Activated CD8-positive, alpha-beta T cell treated with anti-CD3 and anti-CD28 coated beads for 36 hours (primary cell): ENCODE results near the gene CLIP1. TPM values are rescaled to one million over a fixed set of nuclear protein-coding genes. Genes with fewer than 3 reads are reported as not detected.
A peak's percentile ranks its signal among the peaks of the same experiment; 100 is the strongest.

ENCODE experiments used
- ATAC-seq: fragments of 200-7000 bp; cut with Tn5 transposase; one replicate; pipeline ENCODE4 v1.10.0; 2021; ENCODE audit warnings: mild to moderate bottlenecking, moderate library complexity
- CTCF ChIA-PET: fragments of 350-600 bp; sonication (Branson Sonifier 250); formaldehyde crosslinking; loops from one replicate; lab custom pipeline; 2021; ENCODE audit warnings: antibody characterized with exemption; lab: Charles Lee
- POLR2A ChIA-PET: fragments of 350-600 bp; sonication (Branson Sonifier 250); formaldehyde crosslinking; loops from one replicate; lab custom pipeline; 2021; ENCODE audit warnings: antibody characterized with exemption; lab: Charles Lee
- DNase-seq: peaks from one replicate; pipeline ENCODE4 v3.0.0-alpha.2; 2020
- H3K27ac Mint-ChIP-seq: one replicate; pipeline ENCODE4 v1.8.0; 2021; ENCODE audit warnings: mild to moderate bottlenecking, mixed read lengths
- H3K27me3 Mint-ChIP-seq: one replicate; pipeline ENCODE4 v1.8.0; 2021; ENCODE audit warnings: mixed read lengths
- H3K36me3 Mint-ChIP-seq: one replicate; pipeline ENCODE4 v1.8.0; 2021; ENCODE audit warnings: low read depth, mixed read lengths
- H3K4me1 Mint-ChIP-seq: one replicate; pipeline ENCODE4 v1.8.0; 2021; ENCODE audit warnings: low read depth, mixed read lengths
- H3K4me3 Mint-ChIP-seq: one replicate; pipeline ENCODE4 v1.8.0; 2021; ENCODE audit warnings: mild to moderate bottlenecking, moderate library complexity, mixed read lengths
- H3K9me3 Mint-ChIP-seq: one replicate; pipeline ENCODE4 v1.8.0; 2021; ENCODE audit warnings: mixed read lengths
- CTCF ChIP-seq: fragments of 200-600 bp; IDR thresholded peaks from one replicate; pipeline ENCODE4 v1.8.0; 2022; ENCODE audit warnings: antibody characterized with exemption, mild to moderate bottlenecking
- intact Hi-C: fragments of 100-400 bp; cut with micrococcal nuclease; formaldehyde crosslinking; loops from one replicate; pipeline ENCODE4 v1.10.0; 2022
- total RNA-seq, 2 experiments: library from RNA; stranded (reverse); gene quantifications; one replicate each; pipeline ENCODE4 v1.2.3, GENCODE V29; 2021

Gene CLIP1
- total RNA-seq, 2 experiments from 2014 or later: 29.4 to 32.4 TPM

DNA sequence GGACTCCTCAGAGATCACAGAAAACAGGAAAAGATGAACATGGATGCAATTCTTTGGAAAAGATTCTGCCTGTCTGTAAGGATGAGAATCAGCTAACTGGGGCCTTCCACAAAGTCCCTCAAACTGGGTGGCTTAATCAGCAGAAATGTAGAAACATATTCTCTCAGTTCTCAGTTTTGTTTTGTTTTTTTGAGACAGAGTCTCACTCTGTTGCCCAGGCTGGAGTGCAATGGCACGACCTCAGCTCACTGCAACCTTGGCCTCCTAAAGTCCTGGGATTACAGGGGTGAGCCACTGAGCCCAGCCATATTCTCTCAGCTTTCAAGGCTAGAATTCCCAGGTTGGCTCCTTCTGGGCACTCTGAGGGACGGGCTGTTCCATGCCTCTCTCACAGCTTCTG is 38.2 kb upstream of the CLIP1 start:
- CTCF ChIA-PET: interaction anchor here (3.6 kb wide), 1 partner anchor 11 kb away, joined by 28 read pairs; no protein-coding TSS in a partner anchor
- peaks cover 3% of the 10 kb centered on the region for H3K4me1 Mint-ChIP-seq
- ATAC-seq (no peak), DNase-seq (no peak)
- no peak for TF ChIP-seq CTCF
- no peak overlapping the region for H3K4me3 Mint-ChIP-seq
- intact Hi-C loops: no loop called here
- no peaks in the 10 kb centered on the region for H3K27me3 Mint-ChIP-seq
- H3K36me3 Mint-ChIP-seq: no peaks in the 10 kb centered on the region
- no peak overlapping the region for H3K27ac Mint-ChIP-seq
- no peaks in the 10 kb centered on the region for H3K9me3 Mint-ChIP-seq
- POLR2A ChIA-PET: interaction anchor here (0.8 to 0.9 kb wide), 3 partner anchors 8 to 11 kb away, joined by 4 read pairs; no protein-coding TSS in a partner anchor

DNA sequence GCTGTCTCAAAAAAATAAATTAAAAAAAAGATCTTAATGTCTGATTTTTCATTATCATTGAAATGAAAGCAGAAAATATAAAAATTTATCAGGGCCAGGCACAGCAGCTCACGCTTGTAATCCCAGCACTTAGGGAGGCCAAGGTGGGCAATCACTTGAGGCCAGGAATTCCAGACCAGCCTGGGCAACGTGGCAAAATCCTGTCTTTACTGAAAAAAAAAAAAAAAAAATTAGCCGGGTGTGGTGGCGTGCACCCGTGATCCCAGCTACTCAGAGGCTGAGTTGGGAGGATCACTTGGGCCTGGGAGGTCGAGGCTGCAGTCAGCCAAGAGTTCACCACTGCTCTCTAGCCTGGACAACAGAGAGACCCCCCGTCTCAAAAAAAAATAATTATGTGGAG is 37.6 kb upstream of the CLIP1 start:
- DNase-seq (no peak), ATAC-seq (no peak)
- no peaks in the 10 kb centered on the region for H3K36me3 Mint-ChIP-seq
- ChIA-PET CTCF (interaction anchor here (2.0 to 3.6 kb wide), 2 partner anchors 12 kb away, joined by 6 to 28 read pairs; no protein-coding TSS in a partner anchor), POLR2A (interaction anchor here (0.8 kb wide), 2 partner anchors 8 to 10 kb away, joined by 4 read pairs; no protein-coding TSS in a partner anchor)
- peaks cover 3% of the 10 kb centered on the region for H3K4me1 Mint-ChIP-seq
- no peak overlapping the region for H3K4me3 Mint-ChIP-seq
- H3K27me3 Mint-ChIP-seq: no peaks in the 10 kb centered on the region
- TF ChIP-seq CTCF: no peak
- intact Hi-C loops: no loop called here
- no peaks in the 10 kb centered on the region for H3K9me3 Mint-ChIP-seq
- H3K27ac Mint-ChIP-seq: no peak overlapping the region

DNA sequence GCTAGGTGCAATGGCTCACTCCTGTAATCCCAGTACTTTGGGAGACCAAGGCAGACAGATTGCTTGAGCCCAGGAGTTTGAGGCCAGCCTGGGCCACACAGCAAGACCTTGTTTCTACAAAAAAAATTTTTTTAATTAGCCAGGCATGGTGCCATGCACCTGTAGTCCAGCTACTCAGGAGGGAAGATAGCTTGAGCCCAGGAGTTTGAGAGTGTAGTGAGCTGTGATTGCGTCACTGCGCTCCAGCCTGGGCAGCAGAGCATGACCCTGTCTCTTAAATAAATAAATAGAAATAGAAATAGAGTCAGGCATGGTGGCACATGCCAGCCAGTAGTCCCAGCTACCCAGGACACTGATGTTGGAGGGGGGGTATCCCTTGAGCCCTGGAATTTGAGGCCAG is 36.7 kb upstream of the CLIP1 start:
- Mint-ChIP-seq H3K4me3 (no peak overlapping the region), H3K4me1 (peaks cover 6% of the 10 kb centered on the region), H3K27ac (no peak overlapping the region), H3K9me3 (no peaks in the 10 kb centered on the region), H3K36me3 (no peaks in the 10 kb centered on the region), H3K27me3 (no peaks in the 10 kb centered on the region)
- CTCF ChIA-PET: interaction anchor here (2.0 kb wide), 1 partner anchor 12 kb away, joined by 6 read pairs; no protein-coding TSS in a partner anchor
- DNase-seq (no peak), ATAC-seq (no peak)
- POLR2A ChIA-PET: interaction anchor here (0.7 kb wide), 1 partner anchor 39 kb away, joined by 4 read pairs; no protein-coding TSS in a partner anchor
- intact Hi-C loops: no loop called here
- TF ChIP-seq CTCF: no peak

DNA sequence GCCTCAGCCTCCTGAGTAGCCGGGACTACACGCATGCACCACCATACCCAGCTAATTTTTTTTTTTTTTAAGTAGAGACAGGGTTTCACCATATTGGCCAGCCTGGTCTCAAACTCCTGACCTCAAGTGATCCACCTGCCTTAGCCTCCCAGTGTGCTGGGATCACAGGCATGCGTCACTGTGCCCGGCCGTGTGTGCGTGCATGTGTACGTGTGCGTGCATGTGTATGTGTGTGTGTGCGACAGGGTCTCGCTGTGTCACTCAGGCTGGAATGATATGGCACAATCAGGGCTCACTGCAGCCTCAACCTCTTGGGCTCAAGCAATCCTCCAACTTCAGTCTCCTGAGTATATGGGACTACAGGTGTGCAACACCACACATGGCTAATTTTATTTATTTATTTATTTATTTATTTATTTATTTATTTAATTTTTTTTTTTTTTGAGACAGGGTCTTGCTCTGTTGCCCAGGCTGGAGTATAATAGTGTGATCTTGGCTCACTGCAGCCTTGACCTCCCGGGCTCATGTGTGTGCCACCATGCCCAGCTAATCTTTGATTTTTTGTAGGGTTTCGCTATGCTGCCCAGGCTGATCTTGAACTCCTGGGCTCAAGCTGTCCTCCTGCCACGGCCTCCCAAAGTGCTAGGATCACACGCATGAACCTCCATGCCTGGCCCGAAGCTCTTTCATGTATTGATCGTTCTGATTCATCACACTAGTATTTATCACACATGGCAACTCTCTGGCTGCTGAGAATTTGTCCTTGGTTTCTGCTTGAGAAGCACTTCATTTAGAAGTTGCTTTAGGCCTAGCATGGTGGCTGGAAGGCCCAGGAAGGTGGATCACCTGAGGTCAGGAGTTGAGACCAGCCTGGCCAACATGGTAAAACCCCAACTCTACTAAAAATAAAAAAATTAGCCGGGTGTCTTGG is 35.9 kb upstream of the CLIP1 start:
- DNase-seq (no peak), ATAC-seq (no peak)
- CTCF ChIA-PET: interaction anchor here (1.0 to 2.0 kb wide), 2 partner anchors 13 to 15 kb away, joined by 3 to 6 read pairs; no protein-coding TSS in a partner anchor
- POLR2A ChIA-PET: interaction anchor here (0.6 to 0.7 kb wide), 2 partner anchors 40 to 1193 kb away, joined by 3 to 4 read pairs; no protein-coding TSS in a partner anchor
- Mint-ChIP-seq H3K36me3 (no peaks in the 10 kb centered on the region), H3K4me1 (peaks cover 14% of the 10 kb centered on the region), H3K27me3 (no peaks in the 10 kb centered on the region), H3K9me3 (no peaks in the 10 kb centered on the region), H3K4me3 (no peak overlapping the region), H3K27ac (peak overlapping the region; percentile 24)
- intact Hi-C loops: no loop called here
- no peak for TF ChIP-seq CTCF

DNA sequence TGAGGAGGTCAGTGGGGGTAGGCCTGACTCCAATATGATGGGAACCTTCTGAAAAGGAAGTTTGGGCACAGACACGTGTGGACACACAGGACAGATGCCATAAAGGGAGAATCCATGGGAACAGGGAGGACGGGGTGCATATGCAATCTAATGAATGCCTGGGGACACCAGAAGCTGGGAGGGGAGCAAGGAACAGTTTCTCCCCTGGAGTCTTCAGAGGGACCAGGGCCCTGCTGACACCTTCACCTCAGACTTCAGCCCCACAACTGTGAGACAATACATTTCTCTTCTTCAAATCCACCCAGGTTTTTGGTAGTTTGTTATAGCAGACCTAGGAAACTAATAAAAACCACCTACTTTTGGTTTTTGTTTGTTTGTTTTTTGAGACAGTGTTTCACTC is 35.2 kb upstream of the CLIP1 start:
- no peak for TF ChIP-seq CTCF
- POLR2A ChIA-PET: no interaction called here
- CTCF ChIA-PET: interaction anchor here (0.6 kb wide), 1 partner anchor 14 kb away, joined by 3 read pairs; no protein-coding TSS in a partner anchor
- Mint-ChIP-seq H3K9me3 (no peaks in the 10 kb centered on the region), H3K27ac (peak overlapping the region; percentile 24), H3K27me3 (no peaks in the 10 kb centered on the region), H3K4me3 (no peak overlapping the region), H3K36me3 (no peaks in the 10 kb centered on the region), H3K4me1 (peaks cover 21% of the 10 kb centered on the region)
- intact Hi-C loops: no loop called here
- DNase-seq: no peak
- ATAC-seq: no peak
